K562 (cell line): ENCODE results near the gene CFAP97D2. TPM values are rescaled to one million over a fixed set of nuclear protein-coding genes. Genes with fewer than 3 reads are reported as not detected.

Experiments used
- ARHGAP35 ChIP-seq: fragments of 450-650 bp; IDR thresholded peaks from 2 replicates; pipeline ENCODE4 v1.6.1; 2018; ENCODE audit not compliant: partially characterized antibody
- CAMTA2 ChIP-seq: fragments of 250-450 bp; sonication (Bioruptor Pico); conservative IDR thresholded peaks from 2 replicates; pipeline ENCODE4 v1.5.1; 2022
- CBX3 ChIP-seq, 2 experiments: IDR thresholded peaks; 1 replicate in 1 of 2; 2 replicates in 1 of 2; pipeline ENCODE4 v1.6.1; 2012; ENCODE audit warnings: inconsistent platforms in 2 of 2, low read length in 2 of 2, borderline replicate concordance in 1 of 2, control low read depth in 1 of 2
- CREB3L1 ChIP-seq: fragments of 450-650 bp; IDR thresholded peaks from 2 replicates; pipeline ENCODE4 v1.6.1; 2014; ENCODE audit warnings: low read depth, mild to moderate bottlenecking, moderate library complexity, borderline replicate concordance
- E2F8 ChIP-seq: fragments of 450-650 bp; IDR thresholded peaks from 2 replicates; pipeline ENCODE4 v1.7.1; 2018; ENCODE audit warnings: mild to moderate bottlenecking, low read depth; ENCODE audit not compliant: partially characterized antibody
- ELF1 ChIP-seq: fragments of 200-800 bp; sonication (Bioruptor generic); IDR thresholded peaks from 2 replicates; pipeline ENCODE4 v1.6.1; 2016; ENCODE audit warnings: missing genetic modification characterization, missing compliant biosample characterization
- ERF ChIP-seq: fragments of 450-650 bp; formaldehyde crosslinking; IDR thresholded peaks from 2 replicates; pipeline ENCODE4 v1.4.0; 2020; ENCODE audit warnings: mild to moderate bottlenecking, mixed read lengths
- GTF2F1 ChIP-seq: IDR thresholded peaks from 2 replicates; pipeline ENCODE4 v1.6.1; 2011; ENCODE audit warnings: low read depth, low read length, improper control_type of control experiment
- ID3 ChIP-seq, 2 experiments: fragments of 250-450 bp in 1 of 2; fragments of 450-650 bp in 1 of 2; sonication (Bioruptor Pico) in 1 of 2; IDR thresholded peaks; 2 replicates each; pipeline versions ENCODE4 v1.6.1 to v1.8.0; 2016 to 2021; ENCODE audit warnings: mild to moderate bottlenecking in 2 of 2, moderate library complexity in 2 of 2, missing compliant biosample characterization in 1 of 2, missing genetic modification characterization in 1 of 2
- NFXL1 ChIP-seq: fragments of 450-650 bp; formaldehyde crosslinking; IDR thresholded peaks from 2 replicates; pipeline ENCODE4 v1.4.0; 2021; ENCODE audit warnings: mild to moderate bottlenecking
- NR2C1 ChIP-seq, 2 experiments: fragments of 450-650 bp; IDR thresholded peaks; 2 replicates each; pipeline ENCODE4 v1.6.1; 2017; ENCODE audit warnings: mild to moderate bottlenecking in 2 of 2, antibody characterized with exemption in 1 of 2, inconsistent platforms in 1 of 2, missing compliant biosample characterization in 1 of 2, missing genetic modification characterization in 1 of 2
- PYGO2 ChIP-seq: fragments of 450-650 bp; IDR thresholded peaks from 2 replicates; pipeline ENCODE4 v1.6.1; 2016; ENCODE audit warnings: mild to moderate bottlenecking, missing genetic modification characterization, moderate library complexity, missing compliant biosample characterization
- RBFOX2 ChIP-seq: fragments of 200-400 bp; formaldehyde crosslinking; IDR thresholded peaks from 2 replicates; pipeline ENCODE4 v1.6.1; 2017; ENCODE audit warnings: low read depth, mild to moderate bottlenecking, low read length, moderate library complexity
- TEAD4 ChIP-seq, 2 experiments: sonication (generic) in 1 of 2; formaldehyde crosslinking in 1 of 2; IDR thresholded peaks; 2 replicates each; pipeline versions ENCODE4 v1.6.1 to v1.8.0; 2012 to 2022; ENCODE audit warnings: borderline replicate concordance in 1 of 2, inconsistent platforms in 1 of 2, low read length in 1 of 2, mild to moderate bottlenecking in 1 of 2, missing genetic modification reagents in 1 of 2
- TFAP4 ChIP-seq: sonication (generic); formaldehyde crosslinking; IDR thresholded peaks from 2 replicates; pipeline ENCODE4 v1.8.0; 2022; ENCODE audit warnings: missing genetic modification reagents, mild to moderate bottlenecking, moderate library complexity, borderline replicate concordance
- TGIF2 ChIP-seq: sonication (generic); formaldehyde crosslinking; IDR thresholded peaks from 2 replicates; pipeline ENCODE4 v1.8.1; 2022; ENCODE audit warnings: mild to moderate bottlenecking, missing genetic modification reagents, moderate library complexity
- TSC22D4 ChIP-seq: fragments of 450-650 bp; IDR thresholded peaks from 2 replicates; pipeline ENCODE4 v1.6.1; 2016; ENCODE audit warnings: missing genetic modification characterization, missing biosample characterization, control low read depth
- ZBTB1 ChIP-seq: sonication (generic); formaldehyde crosslinking; IDR thresholded peaks from 2 replicates; pipeline ENCODE4 v1.8.1; 2023; ENCODE audit warnings: missing genetic modification reagents, low read depth, mild to moderate bottlenecking, borderline replicate concordance
- ZNF282 ChIP-seq: sonication (generic); formaldehyde crosslinking; IDR thresholded peaks from 2 replicates; pipeline ENCODE4 v1.8.1; 2023; ENCODE audit warnings: missing genetic modification reagents
- ZNF57 ChIP-seq: fragments of 450-650 bp; formaldehyde crosslinking; IDR thresholded peaks from 2 replicates; pipeline ENCODE4 v1.4.0; 2020; ENCODE audit warnings: mild to moderate bottlenecking, moderate library complexity
- ZNF764 ChIP-seq: fragments of 250-450 bp; sonication (Bioruptor Pico); IDR thresholded peaks from 2 replicates; pipeline ENCODE4 v1.4.0; 2020; ENCODE audit warnings: low read depth, mild to moderate bottlenecking, moderate library complexity
- polyA plus RNA-seq, 8 experiments: library from polyadenylated mRNA; depleted of rRNA in 4 of 8; stranded (reverse) in 5 of 8; unstranded in 3 of 8; fragments of >200 nt; fragmentation: Nextera tagmentation in 2 of 8; fragmentation: Illumina TruSeq in 1 of 8; extraction: Ambion mirVana in 2 of 8; extraction: Trizol in 1 of 8; gene quantifications; 2 replicates each; pipeline versions ENCODE4 v1.2.1 to v1.2.3, GENCODE V29; 2011 to 2014; ENCODE audit warnings: inconsistent platforms in 1 of 8, missing spikeins in 1 of 8
- total RNA-seq, 7 experiments: library from RNA; depleted of rRNA in 6 of 7; stranded (reverse); fragments of >200 nt in 6 of 7; fragmentation: Illumina TruSeq in 2 of 7; extraction: Trizol in 2 of 7; gene quantifications; 2 replicates each; pipeline versions ENCODE4 v1.2.1 to v1.2.3, GENCODE V29; 2011 to 2021; ENCODE audit warnings: low replicate concordance in 1 of 7

CFAP97D2 gene
- total and polyA plus RNA-seq, 9 of the 15 experiments (the other 6 are each of a cell fraction or from before 2014, with no cell fraction given), result not detected

- TF ChIP-seq CREB3L1 (peak; percentile 32; the same call in 1 of the 2 replicates), ZNF282 (peak; percentile 88), ID3 (CRISPR knock-in tag; IDR thresholded peaks at IDR 0.05) (no peak), ID3 (tag; IDR thresholded peaks at IDR 0.05) (no peak), CBX3 (IDR thresholded peaks at IDR 0.05; ENCODE audit: borderline replicate concordance in 1 of 2, low read length in 2 of 2) (peak in 1 of 2 experiments; percentile 97; a peak in 2 of 3 replicates), ERF (CRISPR knock-in tag) (peak; percentile 30; the same call in 1 of the 2 replicates), TFAP4 (CRISPR knock-in tag) (peak; percentile 83), TSC22D4 (tag) (no peak), NFXL1 (CRISPR knock-in tag) (no peak), E2F8 (peak; percentile 81), PYGO2 (tag) (no peak), ELF1 (tag) (peak; percentile 45), NR2C1 (IDR thresholded peaks at IDR 0.05) (no peak), NR2C1 (tag; IDR thresholded peaks at IDR 0.05) (peak; percentile 39; the same call in 1 of the 2 replicates), ARHGAP35 (no peak), GTF2F1 (no peak), RBFOX2 (peak; percentile 82), ZNF764 (CRISPR knock-in tag) (no peak), CAMTA2 (CRISPR knock-in tag) (0 out of 2 replicates have a peak, but pooled peaks have one; percentile 46), ZNF57 (CRISPR knock-in tag) (no peak), TGIF2 (CRISPR knock-in tag) (no peak), ZBTB1 (CRISPR knock-in tag) (peak; percentile 53; the same call in 1 of the 2 replicates), TEAD4 (IDR thresholded peaks at IDR 0.05; ENCODE audit: low read length) (no peak), TEAD4 (CRISPR knock-in tag; IDR thresholded peaks at IDR 0.05; ENCODE audit: borderline replicate concordance) (peak; percentile 32; the same call in 1 of the 2 replicates)
Observed at GRCh38 chr13:114234645-114235421, 55.8 kb downstream of the CFAP97D2 start, which contains the start of gene CDC16 (continued).
